GM19035 (cell line): Measurements from ENCODE around the gene SULF2.

Experiments
- ATAC-seq: cut with Tn5 transposase; IDR thresholded peaks from one replicate; pipeline ENCODE4 v1.9.1; 2021; ENCODE audit not compliant: unreplicated experiment

The SULF2 gene

GRCh38 chr20:47765271-47765670 lies 20.0 kb downstream of the SULF2 start:
- ATAC-seq, result no peak

GRCh38 chr20:47764154-47764733 lies 21.0 kb downstream of the SULF2 start:
- ATAC-seq, result no peak

GRCh38 chr20:47762699-47763268 lies 22.5 kb downstream of the SULF2 start:
- no peak for ATAC-seq

- no peak for ATAC-seq
Observed at GRCh38 chr20:47761482-47762047, 23.7 kb downstream of the SULF2 start.

- ATAC-seq, result no peak
Observed at GRCh38 chr20:47760686-47761481, 24.4 kb downstream of the SULF2 start.

GRCh38 chr20:47758517-47759450 lies 26.5 kb downstream of the SULF2 start:
- no peak for ATAC-seq

GRCh38 chr20:47757145-47758035 lies 27.9 kb downstream of the SULF2 start:
- ATAC-seq, result no peak

GRCh38 chr20:47754946-47755652 lies 30.2 kb downstream of the SULF2 start:
- ATAC-seq, result no peak

GRCh38 chr20:47754388-47754715 lies 30.9 kb downstream of the SULF2 start:
- ATAC-seq, result no peak

GRCh38 chr20:47753576-47754387 lies 31.5 kb downstream of the SULF2 start:
- ATAC-seq, result no peak

GRCh38 chr20:47751449-47751848 lies 33.8 kb downstream of the SULF2 start:
- no peak for ATAC-seq

- no peak for ATAC-seq
Observed at GRCh38 chr20:47749339-47749738, 35.9 kb downstream of the SULF2 start.

GRCh38 chr20:47748823-47749222 lies 36.5 kb downstream of the SULF2 start:
- ATAC-seq, result no peak

GRCh38 chr20:47748069-47748468 lies 37.2 kb downstream of the SULF2 start:
- ATAC-seq, result no peak

GRCh38 chr20:47747669-47748031 lies 37.6 kb downstream of the SULF2 start:
- no peak for ATAC-seq

- ATAC-seq, result no peak
Observed at GRCh38 chr20:47744803-47745202, 40.5 kb downstream of the SULF2 start.

GRCh38 chr20:47743671-47744070 lies 41.6 kb downstream of the SULF2 start:
- no peak for ATAC-seq

GRCh38 chr20:47741669-47742608 lies 43.3 kb downstream of the SULF2 start:
- ATAC-seq, result no peak
